PC-9 (cell line): ENCODE results near the gene DACT2. TPM values are rescaled to one million over a fixed set of nuclear protein-coding genes. Genes with fewer than 3 reads are reported as not detected.

Experiments
- Bru-seq: library from RNA; stranded (reverse); fragments of 400-500 nt; gene quantifications from one replicate; lab custom pipeline; 2021; lab: Mats Ljungman, UMichigan
- BruChase-seq, 2 experiments: library from RNA; stranded (reverse); fragments of 400-500 nt; gene quantifications; one replicate each; lab custom pipeline; 2021; lab: Mats Ljungman, UMichigan
- BruUV-seq: library from RNA; stranded (reverse); fragments of 400-500 nt; replicated peaks from 2 replicates; lab custom pipeline; 2021; lab: Mats Ljungman, UMichigan
- CTCF ChIA-PET: fragments of 300-600 bp; sonication (Branson Sonifier 250); formaldehyde crosslinking; loops from one replicate; lab custom pipeline; 2022; ENCODE audit warnings: antibody characterized with exemption; lab: Charles Lee
- POLR2A ChIA-PET: fragments of 300-600 bp; sonication (Branson Sonifier 250); formaldehyde crosslinking; loops from one replicate; lab custom pipeline; 2022; ENCODE audit warnings: antibody characterized with exemption; ENCODE audit not compliant: unreplicated experiment; lab: Charles Lee
- DNase-seq, 2 experiments: peaks; one replicate each; pipeline versions ENCODE4 v3.0.0 to v3.0.0-alpha.2; 2015 to 2022; ENCODE audit warnings: mixed read lengths in 1 of 2
- H2AFZ ChIP-seq: fragments of 200-600 bp; sonication (generic); 2 replicates; pipeline ENCODE4 v1.8.1; 2017; ENCODE audit warnings: antibody characterized with exemption
- H3F3A ChIP-seq: fragments of 200-600 bp; sonication (generic); 2 replicates; pipeline ENCODE4 v1.8.1; 2017; ENCODE audit warnings: antibody characterized with exemption, mild to moderate bottlenecking, low read depth; ENCODE audit not compliant: insufficient read depth
- H3K27ac ChIP-seq: fragments of 200-600 bp; sonication (generic); 2 replicates; pipeline ENCODE4 v1.6.1; 2016; ENCODE audit warnings: mixed run types
- H3K27me3 ChIP-seq: fragments of 200-600 bp; sonication (generic); 2 replicates; pipeline ENCODE4 v1.6.1; 2016; ENCODE audit warnings: low read depth, mixed run types; ENCODE audit not compliant: insufficient read depth
- H3K36me3 ChIP-seq: fragments of 200-600 bp; sonication (generic); 2 replicates; pipeline ENCODE4 v1.6.1; 2016; ENCODE audit warnings: low read depth, mixed run types
- H3K4me1 ChIP-seq: fragments of 200-600 bp; sonication (generic); replicated peaks from 2 replicates; pipeline ENCODE4 v1.6.1; 2016; ENCODE audit warnings: mixed run types; ENCODE audit not compliant: insufficient read depth
- H3K4me2 ChIP-seq: fragments of 200-600 bp; sonication (generic); 2 replicates; pipeline ENCODE4 v1.6.1; 2017; ENCODE audit warnings: mixed run types
- H3K4me3 ChIP-seq: fragments of 200-600 bp; sonication (generic); 2 replicates; pipeline ENCODE4 v1.6.1; 2016; ENCODE audit warnings: mixed run types
- H3K79me2 ChIP-seq: fragments of 200-600 bp; sonication (generic); 2 replicates; pipeline ENCODE4 v1.6.1; 2017; ENCODE audit warnings: low read depth, mixed run types
- H3K9me2 ChIP-seq: fragments of 200-600 bp; sonication (generic); 2 replicates; pipeline ENCODE4 v1.8.1; 2017; ENCODE audit warnings: mild to moderate bottlenecking; ENCODE audit not compliant: insufficient read depth
- H3K9me3 ChIP-seq: fragments of 200-600 bp; sonication (generic); 2 replicates; pipeline ENCODE4 v1.8.1; 2016; ENCODE audit warnings: low read depth; ENCODE audit not compliant: insufficient read depth
- H4K20me1 ChIP-seq: fragments of 200-600 bp; sonication (generic); 2 replicates; pipeline ENCODE4 v1.8.1; 2017; ENCODE audit not compliant: insufficient read depth
- CTCF ChIP-seq: fragments of 200-600 bp; sonication (generic); conservative IDR thresholded peaks from 2 replicates; pipeline ENCODE4 v1.6.1; 2017; ENCODE audit warnings: mixed run types, antibody characterized with exemption, mild to moderate bottlenecking, moderate library complexity
- EZH2 ChIP-seq: fragments of 200-600 bp; sonication (generic); IDR thresholded peaks from 2 replicates; pipeline ENCODE4 v1.8.0; 2017; ENCODE audit warnings: antibody characterized with exemption, low read depth
- intact Hi-C: fragments of 100-400 bp; cut with micrococcal nuclease; formaldehyde crosslinking; loops from one replicate; pipeline ENCODE4 v1.10.0; 2022; ENCODE audit not compliant: unreplicated experiment
- long read RNA-seq: library from polyadenylated mRNA; stranded (forward); transcript quantifications from one replicate; pipeline ENCODE4 v2.0.0, GENCODE V29; 2022
- total RNA-seq: library from RNA; stranded (reverse); gene quantifications from 2 replicates; pipeline ENCODE4 v1.2.3, GENCODE V29; 2021

The DACT2 gene
- total RNA-seq (not detected in 2 replicates), Bru-seq, nascent RNA (not detected), BruChase-seq, experiment 1, labeled RNA remaining after a 2-hour chase (not detected), BruChase-seq, experiment 2, labeled RNA remaining after a 6-hour chase (not detected)
- long read RNA-seq, result 0 reads

- no peak within 1 kb of the TSS for H3K4me3 ChIP-seq
- H3K4me2 ChIP-seq, result no peak within 1 kb of the TSS
- intact Hi-C loops, result no loop called here
- no TSS peak for BruUV-seq
- no peaks in the 10 kb centered on the region for H3K9me2 ChIP-seq
- DNase-seq, result no peak
- H3K36me3 ChIP-seq, result no peaks in the 10 kb centered on the region
- POLR2A ChIA-PET, result no interaction called here
- H3K27me3 ChIP-seq, result peaks cover 47% of the 10 kb centered on the region
- H2AFZ ChIP-seq, result no peak within 1 kb of the TSS
- H3K9me3 ChIP-seq, result no peaks in the 10 kb centered on the region
- no peak within 1 kb of the TSS for H3K27ac ChIP-seq
- H3K79me2 ChIP-seq, result no peaks in the 10 kb centered on the region
- no peaks in the 10 kb centered on the region for H3F3A ChIP-seq
- no peaks in the 10 kb centered on the region for H4K20me1 ChIP-seq
- TF ChIP-seq CTCF, result no peak
- no peak for TF ChIP-seq EZH2
- CTCF ChIA-PET, result no interaction called here
- H3K4me1 ChIP-seq, result no peaks in the 10 kb centered on the region
Measured at GRCh38 chr6:168319279-168320111, at the start of gene DACT2. DACT2 (minus strand) TSS chr6:168319777; CDS start chr6:168319633, 144 bp downstream.

GRCh38 chr6:168368936-168369335 lies 49.4 kb upstream of the DACT2 start:
- POLR2A ChIA-PET, result no interaction called here
- H3K27me3 ChIP-seq, result peaks cover 95% of the 10 kb centered on the region
- intact Hi-C loops, result no loop called here
- no peaks in the 10 kb centered on the region for H3K4me1 ChIP-seq
- no TSS peak for BruUV-seq
- H3K9me3 ChIP-seq, result no peaks in the 10 kb centered on the region
- DNase-seq, result no peak
- H3K79me2 ChIP-seq, result no peaks in the 10 kb centered on the region
- H4K20me1 ChIP-seq, result no peaks in the 10 kb centered on the region
- no peak overlapping the region for H3K4me3 ChIP-seq
- H3K4me2 ChIP-seq, result no peak overlapping the region
- H3K36me3 ChIP-seq, result no peaks in the 10 kb centered on the region
- no peaks in the 10 kb centered on the region for H3K9me2 ChIP-seq
- H2AFZ ChIP-seq, result no peak overlapping the region
- TF ChIP-seq EZH2 (no peak), CTCF (no peak)
- no peaks in the 10 kb centered on the region for H3F3A ChIP-seq
- CTCF ChIA-PET, result no interaction called here
- H3K27ac ChIP-seq, result no peak overlapping the region

- ChIA-PET POLR2A (no interaction called here), CTCF (no interaction called here)
- H3F3A ChIP-seq, result no peaks in the 10 kb centered on the region
- no peaks in the 10 kb centered on the region for H3K79me2 ChIP-seq
- H3K27me3 ChIP-seq, result peaks cover 90% of the 10 kb centered on the region
- no peaks in the 10 kb centered on the region for H3K9me2 ChIP-seq
- no peak overlapping the region for H3K4me3 ChIP-seq
- intact Hi-C loops, result no loop called here
- no peaks in the 10 kb centered on the region for H3K9me3 ChIP-seq
- TF ChIP-seq CTCF, result no peak
- TF ChIP-seq EZH2, result no peak
- H3K4me2 ChIP-seq, result no peak overlapping the region
- no peak overlapping the region for H2AFZ ChIP-seq
- H3K27ac ChIP-seq, result no peak overlapping the region
- no peaks in the 10 kb centered on the region for H4K20me1 ChIP-seq
- H3K36me3 ChIP-seq, result no peaks in the 10 kb centered on the region
- no peak for DNase-seq
- BruUV-seq, result no TSS peak
- no peaks in the 10 kb centered on the region for H3K4me1 ChIP-seq
Measured at GRCh38 chr6:168368066-168368820, 48.7 kb upstream of the DACT2 start.
